GM12872 (cell line): ENCODE data around the gene XRCC5.

Experiments used
- CTCF ChIP-seq: IDR thresholded peaks from 3 replicates; pipeline ENCODE4 v1.5.1; 2011; ENCODE audit warnings: low read depth, mild to moderate bottlenecking, low read length, moderate library complexity; ENCODE audit not compliant: insufficient read depth

The XRCC5 gene

GRCh38 chr2:216163518-216163917 is 54.4 kb downstream of the XRCC5 start:
- no peak for TF ChIP-seq CTCF

- TF ChIP-seq CTCF = no peak
Measured at GRCh38 chr2:216164087-216164486, 54.9 kb downstream of the XRCC5 start.

DNA sequence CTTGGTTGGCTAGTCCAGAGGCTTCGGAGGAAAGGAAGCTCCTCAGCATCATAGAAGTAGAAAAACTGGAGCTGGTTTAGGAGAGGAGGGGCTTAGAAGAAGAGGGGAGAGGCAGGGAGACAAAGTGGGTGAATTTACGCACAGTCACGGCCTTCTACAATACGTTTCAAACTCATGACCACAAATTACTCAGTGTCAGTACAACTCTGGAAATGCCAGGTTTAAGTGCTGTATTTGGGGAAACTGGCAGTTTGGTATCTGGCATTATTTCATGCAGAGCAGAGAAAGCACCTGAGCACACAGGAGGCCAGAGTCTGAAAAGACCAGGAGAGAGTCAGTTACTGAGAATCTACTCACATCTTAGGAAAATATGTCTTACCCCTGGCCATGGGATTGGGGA is 55.4 kb downstream of the XRCC5 start:
- no peak for TF ChIP-seq CTCF

GRCh38 chr2:216165711-216166110 is 56.6 kb downstream of the XRCC5 start:
- TF ChIP-seq CTCF = no peak

- no peak for TF ChIP-seq CTCF
Measured at GRCh38 chr2:216169087-216169486, 59.9 kb downstream of the XRCC5 start.

- no peak for TF ChIP-seq CTCF
Measured at GRCh38 chr2:216170076-216170763, 61.1 kb downstream of the XRCC5 start.

DNA sequence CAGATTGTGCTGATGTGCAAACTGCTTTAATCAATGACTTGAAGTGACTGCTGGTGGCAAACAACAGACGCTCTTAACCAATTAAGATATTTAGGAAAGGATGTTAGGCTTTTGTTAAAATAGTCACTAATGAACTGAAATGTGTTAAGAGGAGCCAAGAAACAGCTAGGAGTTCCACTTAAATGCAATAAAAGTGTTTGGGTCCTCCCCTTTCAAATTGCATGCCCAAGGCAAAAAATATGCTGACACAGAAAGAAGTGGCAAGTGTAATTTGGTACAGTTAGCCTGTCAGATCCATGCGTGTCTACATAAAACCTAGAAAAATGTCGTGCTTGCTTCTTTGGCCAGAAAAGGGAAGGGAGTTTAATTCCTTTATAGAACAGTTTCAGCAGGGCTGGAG is 61.9 kb downstream of the XRCC5 start:
- no peak for TF ChIP-seq CTCF

GRCh38 chr2:216172493-216172892 is 63.3 kb downstream of the XRCC5 start:
- TF ChIP-seq CTCF = no peak
